Measurements from ENCODE around the gene FIBP. TPM values are rescaled to one million over a fixed set of nuclear protein-coding genes. Genes with fewer than 3 reads are reported as not detected.

FIBP gene
- total and polyA plus RNA-seq, 10 of the 15 experiments (the other 5 are each of a cell fraction or from before 2014, with no cell fraction given) = 65.1 to 182 (median 94.6) TPM

DNA sequence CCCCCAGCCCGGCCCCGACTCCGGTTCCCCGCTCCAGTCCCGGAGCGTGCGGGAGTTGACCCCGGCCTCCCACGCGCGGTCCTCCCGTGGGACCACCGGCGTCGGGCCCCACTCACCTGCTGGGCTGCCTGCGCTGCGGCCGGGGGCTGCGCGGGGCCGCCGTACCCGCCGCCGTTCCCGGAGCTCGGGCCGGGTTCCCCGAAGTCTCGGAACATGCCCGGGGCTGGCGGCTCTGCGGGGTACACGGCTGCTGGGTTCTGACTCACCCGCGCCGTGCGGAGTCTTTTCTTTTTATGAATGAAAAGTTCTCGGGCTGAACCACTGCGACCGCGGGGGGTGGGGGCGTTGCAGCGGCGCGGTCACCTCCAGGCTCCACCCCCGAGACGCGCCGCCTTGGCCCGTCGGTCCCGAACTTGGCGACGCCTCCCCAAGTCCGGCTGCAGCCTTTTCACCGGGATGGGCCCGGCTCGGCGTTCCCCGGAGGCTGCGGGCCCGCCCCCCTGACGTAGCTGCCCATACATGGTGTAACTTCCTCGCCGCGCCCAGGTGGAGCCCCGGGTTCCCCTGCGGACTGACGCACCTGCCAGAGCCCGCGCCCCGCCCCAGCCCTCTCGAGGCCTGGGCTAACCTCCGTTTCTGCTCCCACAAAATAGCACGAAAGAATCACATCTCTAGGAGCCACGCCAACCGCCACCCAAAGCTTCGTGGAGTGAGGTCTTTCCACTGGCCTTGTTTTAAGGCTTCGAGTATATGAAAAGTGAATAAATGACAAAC, 12.0 kb upstream of the FIBP start, which contains the start of gene FOSL1 (continued):
- no peak for TF ChIP-seq ZBTB11 (CRISPR knock-in tag; IDR thresholded peaks at IDR 0.05)
- peak; percentile 89; the same call in 1 of the 2 replicates for TF ChIP-seq NKRF (conservative IDR thresholded peaks at IDR 0.05)
- peak; percentile 68 to 86 for TF ChIP-seq BHLHE40 (IDR thresholded peaks at IDR 0.05; ENCODE audit: borderline replicate concordance in 1 of 2, low read depth in 2 of 2, low read length in 1 of 2)
- TF ChIP-seq, protein P1, sequence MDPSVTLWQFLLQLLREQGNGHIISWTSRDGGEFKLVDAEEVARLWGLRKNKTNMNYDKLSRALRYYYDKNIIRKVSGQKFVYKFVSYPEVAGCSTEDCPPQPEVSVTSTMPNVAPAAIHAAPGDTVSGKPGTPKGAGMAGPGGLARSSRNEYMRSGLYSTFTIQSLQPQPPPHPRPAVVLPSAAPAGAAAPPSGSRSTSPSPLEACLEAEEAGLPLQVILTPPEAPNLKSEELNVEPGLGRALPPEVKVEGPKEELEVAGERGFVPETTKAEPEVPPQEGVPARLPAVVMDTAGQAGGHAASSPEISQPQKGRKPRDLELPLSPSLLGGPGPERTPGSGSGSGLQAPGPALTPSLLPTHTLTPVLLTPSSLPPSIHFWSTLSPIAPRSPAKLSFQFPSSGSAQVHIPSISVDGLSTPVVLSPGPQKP (IDR thresholded peaks at IDR 0.05; ENCODE audit: low read depth, low read length) = peak; percentile 90
- no peak for TF ChIP-seq ZNF622 (IDR thresholded peaks at IDR 0.05)
- TF ChIP-seq CBX5 (IDR thresholded peaks at IDR 0.05; ENCODE audit: low read depth) = no peak
- no peak for TF ChIP-seq PAX5 (IDR thresholded peaks at IDR 0.05; ENCODE audit: borderline replicate concordance, low read depth, low read length)
- no peak for TF ChIP-seq NFXL1 (IDR thresholded peaks at IDR 0.05; ENCODE audit: borderline replicate concordance)
- no peak for TF ChIP-seq MYC (IDR thresholded peaks at IDR 0.05; ENCODE audit: insufficient read depth, insufficient read length, insufficient replicate concordance, low read length, severe bottlenecking)
- no peak for TF ChIP-seq RCOR1 (conservative IDR thresholded peaks at IDR 0.05; ENCODE audit: low read depth, low read length)
- peak; percentile 29; the same call in 1 of the 3 replicates for TF ChIP-seq POU2F2 (IDR thresholded peaks at IDR 0.05; ENCODE audit: borderline replicate concordance, low read depth, low read length)
- no peak; the same call in 1 of the 2 replicates for TF ChIP-seq NFIC (IDR thresholded peaks at IDR 0.05; ENCODE audit: low read depth, low read length)
- TF ChIP-seq, protein P2, sequence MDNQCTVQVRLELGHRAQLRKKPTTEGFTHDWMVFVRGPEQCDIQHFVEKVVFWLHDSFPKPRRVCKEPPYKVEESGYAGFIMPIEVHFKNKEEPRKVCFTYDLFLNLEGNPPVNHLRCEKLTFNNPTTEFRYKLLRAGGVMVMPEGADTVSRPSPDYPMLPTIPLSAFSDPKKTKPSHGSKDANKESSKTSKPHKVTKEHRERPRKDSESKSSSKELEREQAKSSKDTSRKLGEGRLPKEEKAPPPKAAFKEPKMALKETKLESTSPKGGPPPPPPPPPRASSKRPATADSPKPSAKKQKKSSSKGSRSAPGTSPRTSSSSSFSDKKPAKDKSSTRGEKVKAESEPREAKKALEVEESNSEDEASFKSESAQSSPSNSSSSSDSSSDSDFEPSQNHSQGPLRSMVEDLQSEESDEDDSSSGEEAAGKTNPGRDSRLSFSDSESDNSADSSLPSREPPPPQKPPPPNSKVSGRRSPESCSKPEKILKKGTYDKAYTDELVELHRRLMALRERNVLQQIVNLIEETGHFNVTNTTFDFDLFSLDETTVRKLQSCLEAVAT (IDR thresholded peaks at IDR 0.05) = no peak
- TF ChIP-seq SUZ12 (IDR thresholded peaks at IDR 0.05; ENCODE audit: unreplicated experiment) = no peak
- peak; percentile 59 for TF ChIP-seq SP1 (IDR thresholded peaks at IDR 0.05; ENCODE audit: low read depth, low read length)
- no peak for TF ChIP-seq RELB (IDR thresholded peaks at IDR 0.05; ENCODE audit: low read depth)
- no peak for TF ChIP-seq SIN3A (IDR thresholded peaks at IDR 0.05; ENCODE audit: low read depth, low read length)
- TF ChIP-seq KAT2A (conservative IDR thresholded peaks at IDR 0.05; ENCODE audit: control insufficient read depth, low read depth, low read length) = no peak
- TF ChIP-seq IKZF2 (IDR thresholded peaks at IDR 0.05) = no peak; a peak in 1 of 4 replicates

All from GM12878 (cell line).